Neural crest cell (in vitro differentiated cells): Measurements from ENCODE around the gene JMJD7. TPM values are rescaled to one million over a fixed set of nuclear protein-coding genes. Genes with fewer than 3 reads are reported as not detected.

Experiments used
- DNase-seq: peaks from one replicate; pipeline ENCODE4 v3.0.0; 2021; ENCODE audit warnings: low read depth, mixed read lengths, low spot score
- H3K27ac Mint-ChIP-seq: one replicate; pipeline ENCODE4 v1.8.0; 2021; ENCODE audit warnings: mild to moderate bottlenecking, mixed read lengths; ENCODE audit not compliant: unreplicated experiment
- H3K27me3 Mint-ChIP-seq: 2 replicates; pipeline ENCODE4 v1.8.0; 2021; ENCODE audit warnings: low read depth, mild to moderate bottlenecking, mixed read lengths
- H3K36me3 Mint-ChIP-seq: 2 replicates; pipeline ENCODE4 v1.8.0; 2021; ENCODE audit warnings: low read depth, mild to moderate bottlenecking, mixed read lengths
- H3K4me1 Mint-ChIP-seq: 2 replicates; pipeline ENCODE4 v1.8.0; 2021; ENCODE audit warnings: mixed read lengths
- H3K4me3 Mint-ChIP-seq: one replicate; pipeline ENCODE4 v1.8.0; 2021; ENCODE audit warnings: mild to moderate bottlenecking, mixed read lengths
- H3K9me3 Mint-ChIP-seq: 2 replicates; pipeline ENCODE4 v1.8.0; 2021; ENCODE audit warnings: mixed read lengths
- total RNA-seq: library from RNA; stranded (reverse); gene quantifications from 2 replicates; pipeline ENCODE4 v1.2.1, GENCODE V29; 2021
- TF ChIP-seq, protein P1 (sequence below): fragments of 200-600 bp; sonication (generic); conservative IDR thresholded peaks from 2 replicates; pipeline ENCODE4 v1.5.0; 2021; ENCODE audit warnings: antibody characterized with exemption, mild to moderate bottlenecking

The JMJD7 gene
- total RNA-seq, 1 donor from 2014 or later = 16.6 TPM

GRCh38 chr15:41851755-41852370 is 24.0 kb downstream of the JMJD7 start:
- Mint-ChIP-seq H3K9me3 (no peaks in the 10 kb centered on the region), H3K4me1 (peaks cover 7% of the 10 kb centered on the region), H3K36me3 (peaks cover 4% of the 10 kb centered on the region), H3K4me3 (no peak overlapping the region), H3K27ac (no peak overlapping the region), H3K27me3 (no peaks in the 10 kb centered on the region)
- no peak for DNase-seq
- TF ChIP-seq, protein P1, sequence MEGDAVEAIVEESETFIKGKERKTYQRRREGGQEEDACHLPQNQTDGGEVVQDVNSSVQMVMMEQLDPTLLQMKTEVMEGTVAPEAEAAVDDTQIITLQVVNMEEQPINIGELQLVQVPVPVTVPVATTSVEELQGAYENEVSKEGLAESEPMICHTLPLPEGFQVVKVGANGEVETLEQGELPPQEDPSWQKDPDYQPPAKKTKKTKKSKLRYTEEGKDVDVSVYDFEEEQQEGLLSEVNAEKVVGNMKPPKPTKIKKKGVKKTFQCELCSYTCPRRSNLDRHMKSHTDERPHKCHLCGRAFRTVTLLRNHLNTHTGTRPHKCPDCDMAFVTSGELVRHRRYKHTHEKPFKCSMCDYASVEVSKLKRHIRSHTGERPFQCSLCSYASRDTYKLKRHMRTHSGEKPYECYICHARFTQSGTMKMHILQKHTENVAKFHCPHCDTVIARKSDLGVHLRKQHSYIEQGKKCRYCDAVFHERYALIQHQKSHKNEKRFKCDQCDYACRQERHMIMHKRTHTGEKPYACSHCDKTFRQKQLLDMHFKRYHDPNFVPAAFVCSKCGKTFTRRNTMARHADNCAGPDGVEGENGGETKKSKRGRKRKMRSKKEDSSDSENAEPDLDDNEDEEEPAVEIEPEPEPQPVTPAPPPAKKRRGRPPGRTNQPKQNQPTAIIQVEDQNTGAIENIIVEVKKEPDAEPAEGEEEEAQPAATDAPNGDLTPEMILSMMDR = no peak

- H3K36me3 Mint-ChIP-seq = peaks cover 4% of the 10 kb centered on the region
- no peaks in the 10 kb centered on the region for H3K9me3 Mint-ChIP-seq
- H3K27ac Mint-ChIP-seq = no peak overlapping the region
- no peak overlapping the region for H3K4me3 Mint-ChIP-seq
- no peak for DNase-seq
- TF ChIP-seq, protein P1 = no peak
- H3K4me1 Mint-ChIP-seq = peaks cover 7% of the 10 kb centered on the region
- no peaks in the 10 kb centered on the region for H3K27me3 Mint-ChIP-seq
Measured at GRCh38 chr15:41852736-41853590, 25.1 kb downstream of the JMJD7 start.

GRCh38 chr15:41853831-41854230 is 25.9 kb downstream of the JMJD7 start:
- TF ChIP-seq, protein P1 = no peak
- H3K9me3 Mint-ChIP-seq = no peaks in the 10 kb centered on the region
- peaks cover 7% of the 10 kb centered on the region for H3K4me1 Mint-ChIP-seq
- H3K4me3 Mint-ChIP-seq = no peak overlapping the region
- H3K27ac Mint-ChIP-seq = no peak overlapping the region
- no peaks in the 10 kb centered on the region for H3K27me3 Mint-ChIP-seq
- H3K36me3 Mint-ChIP-seq = no peaks in the 10 kb centered on the region
- DNase-seq = no peak

DNA sequence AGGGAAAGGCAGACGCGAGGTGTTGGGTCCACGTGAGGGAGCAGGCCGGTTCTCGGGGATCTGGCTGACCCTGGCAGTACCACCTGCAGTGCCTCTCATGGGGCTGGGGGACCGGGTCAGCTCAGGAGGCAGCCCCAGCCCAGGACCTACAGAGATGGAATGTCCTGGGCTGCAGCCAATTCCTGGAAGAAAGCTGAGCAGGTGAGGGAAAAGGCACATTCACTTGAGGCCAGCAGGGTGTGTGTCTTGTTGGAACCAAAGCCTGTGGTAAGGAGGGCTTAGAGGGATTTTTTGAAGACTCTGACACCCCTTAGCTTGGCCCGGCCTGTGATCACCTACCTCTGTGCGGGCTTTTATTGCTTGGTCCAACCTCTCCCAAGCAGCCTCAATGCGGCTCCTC is 26.6 kb downstream of the JMJD7 start:
- Mint-ChIP-seq H3K27me3 (no peaks in the 10 kb centered on the region), H3K4me1 (peaks cover 13% of the 10 kb centered on the region), H3K4me3 (no peak overlapping the region), H3K36me3 (no peaks in the 10 kb centered on the region), H3K27ac (no peak overlapping the region), H3K9me3 (no peaks in the 10 kb centered on the region)
- TF ChIP-seq, protein P1 = no peak
- DNase-seq = no peak

GRCh38 chr15:41855261-41855961 is 27.5 kb downstream of the JMJD7 start:
- Mint-ChIP-seq H3K4me1 (peaks cover 22% of the 10 kb centered on the region), H3K9me3 (no peaks in the 10 kb centered on the region), H3K27ac (peak overlapping the region; percentile 6), H3K27me3 (no peaks in the 10 kb centered on the region), H3K4me3 (no peak overlapping the region), H3K36me3 (no peaks in the 10 kb centered on the region)
- no peak for DNase-seq
- TF ChIP-seq, protein P1 = no peak
